Gastroesophageal sphincter (tissue), 2 donors: Measurements from ENCODE around the gene DDX10.

ENCODE experiments used
- EP300 ChIP-seq: sonication (generic); formaldehyde crosslinking; IDR thresholded peaks from one replicate; pipeline ENCODE4 v1.6.1; 2017; ENCODE audit warnings: antibody characterized with exemption, mild to moderate bottlenecking
- POLR2A ChIP-seq, 2 donors: fragments of 450-650 bp; IDR thresholded peaks; one replicate each; pipeline ENCODE4 v1.6.1; 2017; ENCODE audit warnings: antibody characterized with exemption in 2 of 2, mild to moderate bottlenecking in 2 of 2, moderate library complexity in 1 of 2
- POLR2AphosphoS5 ChIP-seq: sonication (generic); formaldehyde crosslinking; IDR thresholded peaks from one replicate; pipeline ENCODE4 v1.6.1; 2017; ENCODE audit warnings: antibody characterized with exemption

DNA sequence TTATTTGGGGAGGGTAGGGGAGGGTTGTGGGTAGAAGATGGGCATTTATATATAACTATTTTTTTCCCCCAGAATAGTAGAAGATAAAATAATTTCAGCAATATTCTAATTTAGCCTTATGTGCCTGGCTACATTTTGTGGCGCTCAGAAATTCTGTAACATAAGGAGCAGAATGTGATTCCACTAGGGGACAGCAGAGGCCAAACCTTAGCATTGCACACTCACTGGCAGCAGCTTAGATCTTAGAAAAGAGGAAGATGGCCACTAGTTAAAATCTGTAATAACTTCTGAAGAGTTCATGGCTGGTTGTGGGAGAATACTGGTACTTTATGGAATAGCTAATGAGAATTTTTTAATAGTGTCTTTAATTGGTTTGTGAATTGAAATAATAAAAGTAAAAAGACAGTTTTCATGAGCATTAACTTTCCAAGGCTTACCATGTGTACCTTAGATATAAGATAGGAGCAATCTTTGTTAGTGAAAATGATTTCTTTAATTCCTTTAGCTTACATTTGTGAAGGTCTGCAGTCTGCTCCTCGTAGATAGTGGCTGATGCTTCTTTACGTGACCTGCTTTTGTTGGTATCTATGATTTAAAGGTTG is 33.1 kb downstream of the DDX10 start:
- no peak for TF ChIP-seq EP300
- no peak for TF ChIP-seq POLR2AphosphoS5
- no peak for TF ChIP-seq POLR2A (IDR thresholded peaks at IDR 0.05)
